ENCODE measurements around the gene NUP93.

NUP93 gene

GRCh38 chr16:56869513-56870275 lies 139.8 kb downstream of the NUP93 start:
- TF ChIP-seq FOXA1 (IDR thresholded peaks at IDR 0.05) (no peak), ZNF384 (IDR thresholded peaks at IDR 0.05) (no peak), BHLHE40 (IDR thresholded peaks at IDR 0.05; ENCODE audit: borderline replicate concordance) (no peak), TARDBP (IDR thresholded peaks at IDR 0.05) (no peak), SUZ12 (IDR thresholded peaks at IDR 0.05) (no peak), PKNOX1 (IDR thresholded peaks at IDR 0.05) (no peak), FOXK2 (IDR thresholded peaks at IDR 0.05) (no peak), SP1 (IDR thresholded peaks at IDR 0.05) (no peak)
- ChIA-PET CTCF (interaction anchor here (1.1 kb wide), 1 partner anchor 76 kb away, joined by 3 read pairs; no protein-coding TSS in a partner anchor), POLR2A (no interaction called here)
- DNase-seq (ENCODE audit: extremely low spot score) = peak; percentile 34

GRCh38 chr16:56870276-56870888 lies 140.5 kb downstream of the NUP93 start:
- ChIA-PET CTCF (no interaction called here), POLR2A (no interaction called here)
- DNase-seq (ENCODE audit: extremely low spot score) = no peak
- TF ChIP-seq HDGF (IDR thresholded peaks at IDR 0.05; ENCODE audit: borderline replicate concordance) (no peak), BHLHE40 (IDR thresholded peaks at IDR 0.05; ENCODE audit: borderline replicate concordance) (no peak), TARDBP (IDR thresholded peaks at IDR 0.05) (no peak), NFRKB (IDR thresholded peaks at IDR 0.05) (no peak)

- ChIA-PET CTCF (no interaction called here), POLR2A (no interaction called here)
- no peak for TF ChIP-seq FOXM1 (IDR thresholded peaks at IDR 0.05; ENCODE audit: borderline replicate concordance)
- TF ChIP-seq ARNT (IDR thresholded peaks at IDR 0.05) = no peak
- no peak for TF ChIP-seq SP1 (IDR thresholded peaks at IDR 0.05)
- no peak for DNase-seq (ENCODE audit: extremely low spot score)
These were observed 141.3 kb downstream of the NUP93 start for GRCh38 chr16:56871172-56871593.

GRCh38 chr16:56872863-56873391 lies 143.0 kb downstream of the NUP93 start:
- DNase-seq (ENCODE audit: extremely low spot score) = no peak
- TF ChIP-seq NFRKB (IDR thresholded peaks at IDR 0.05) (no peak), ELF4 (IDR thresholded peaks at IDR 0.05) (no peak), CTBP1 (IDR thresholded peaks at IDR 0.05; ENCODE audit: borderline replicate concordance) (no peak), FOXA1 (IDR thresholded peaks at IDR 0.05) (no peak), ZNF384 (IDR thresholded peaks at IDR 0.05) (no peak), SUZ12 (IDR thresholded peaks at IDR 0.05) (no peak), FOXM1 (IDR thresholded peaks at IDR 0.05; ENCODE audit: borderline replicate concordance) (no peak), PKNOX1 (IDR thresholded peaks at IDR 0.05) (no peak), ARNT (IDR thresholded peaks at IDR 0.05) (no peak), FOXK2 (IDR thresholded peaks at IDR 0.05) (no peak), BHLHE40 (IDR thresholded peaks at IDR 0.05; ENCODE audit: borderline replicate concordance) (no peak), SP1 (IDR thresholded peaks at IDR 0.05) (no peak), L3MBTL2 (conservative IDR thresholded peaks at IDR 0.05) (no peak), TARDBP (IDR thresholded peaks at IDR 0.05) (no peak), LEF1 (IDR thresholded peaks at IDR 0.05; ENCODE audit: borderline replicate concordance) (no peak)
- ChIA-PET POLR2A (no interaction called here), CTCF (no interaction called here)

GRCh38 chr16:56874800-56875199 lies 144.9 kb downstream of the NUP93 start:
- no peak for TF ChIP-seq L3MBTL2 (conservative IDR thresholded peaks at IDR 0.05)
- TF ChIP-seq BHLHE40 (IDR thresholded peaks at IDR 0.05; ENCODE audit: borderline replicate concordance) = no peak
- no peak for TF ChIP-seq ZNF384 (IDR thresholded peaks at IDR 0.05)
- TF ChIP-seq PKNOX1 (IDR thresholded peaks at IDR 0.05) = no peak
- TF ChIP-seq SP1 (IDR thresholded peaks at IDR 0.05) = no peak
- no peak for TF ChIP-seq FOXM1 (IDR thresholded peaks at IDR 0.05; ENCODE audit: borderline replicate concordance)
- TF ChIP-seq LEF1 (IDR thresholded peaks at IDR 0.05; ENCODE audit: borderline replicate concordance) = no peak
- TF ChIP-seq FOXK2 (IDR thresholded peaks at IDR 0.05) = no peak
- TF ChIP-seq ARNT (IDR thresholded peaks at IDR 0.05) = no peak
- TF ChIP-seq FOXA1 (IDR thresholded peaks at IDR 0.05) = no peak
- TF ChIP-seq SUZ12 (IDR thresholded peaks at IDR 0.05) = no peak
- TF ChIP-seq ELF4 (IDR thresholded peaks at IDR 0.05) = no peak
- TF ChIP-seq NFRKB (IDR thresholded peaks at IDR 0.05) = no peak
- TF ChIP-seq TARDBP (IDR thresholded peaks at IDR 0.05) = no peak
- no peak for TF ChIP-seq HDGF (IDR thresholded peaks at IDR 0.05; ENCODE audit: borderline replicate concordance)
- no peak for TF ChIP-seq CTBP1 (IDR thresholded peaks at IDR 0.05; ENCODE audit: borderline replicate concordance)
- ChIA-PET POLR2A (no interaction called here), CTCF (interaction anchor here (1.0 to 1.3 kb wide), 2 partner anchors 9 to 22 kb away, joined by 3 read pairs; no protein-coding TSS in a partner anchor)
- DNase-seq (ENCODE audit: extremely low spot score) = no peak

- TF ChIP-seq HDGF (IDR thresholded peaks at IDR 0.05; ENCODE audit: borderline replicate concordance) = no peak
- no peak for TF ChIP-seq PKNOX1 (IDR thresholded peaks at IDR 0.05)
- no peak for TF ChIP-seq BHLHE40 (IDR thresholded peaks at IDR 0.05; ENCODE audit: borderline replicate concordance)
- TF ChIP-seq NFRKB (IDR thresholded peaks at IDR 0.05) = no peak
- no peak for TF ChIP-seq FOXA1 (IDR thresholded peaks at IDR 0.05)
- TF ChIP-seq TARDBP (IDR thresholded peaks at IDR 0.05) = no peak
- CTCF ChIA-PET = interaction anchor here (1.3 kb wide), 1 partner anchor 10 kb away, joined by 3 read pairs; no protein-coding TSS in a partner anchor
- no peak for DNase-seq (ENCODE audit: extremely low spot score)
- POLR2A ChIA-PET = no interaction called here
These were observed 146.1 kb downstream of the NUP93 start for GRCh38 chr16:56876048-56876447.

Data from HEK293T (cell line).